HUES64 (cell line): Measurements from ENCODE around the gene RNPEP.

Experiments
- H3K27ac ChIP-seq: 2 replicates; pipeline ENCODE4 v1.7.0; 2013; ENCODE audit warnings: low read depth, low read length, inconsistent platforms
- H3K27me3 ChIP-seq: 2 replicates; pipeline ENCODE4 v1.6.1; 2013; ENCODE audit warnings: mild to moderate bottlenecking, low read length; ENCODE audit not compliant: insufficient read depth
- H3K36me3 ChIP-seq: 2 replicates; pipeline ENCODE4 v1.6.1; 2013; ENCODE audit warnings: mild to moderate bottlenecking, low read length; ENCODE audit not compliant: insufficient read depth
- H3K4me1 ChIP-seq: 2 replicates; pipeline ENCODE4 v1.6.1; 2013; ENCODE audit warnings: mild to moderate bottlenecking, low read length, moderate library complexity; ENCODE audit not compliant: insufficient read depth
- H3K4me3 ChIP-seq: 2 replicates; pipeline ENCODE4 v1.5.1; 2013; ENCODE audit warnings: mild to moderate bottlenecking, low read length, moderate library complexity
- H3K9ac ChIP-seq: 2 replicates; pipeline ENCODE4 v1.6.1; 2013; ENCODE audit warnings: mild to moderate bottlenecking, low read depth, low read length
- H3K9me3 ChIP-seq: 2 replicates; pipeline ENCODE4 v1.6.1; 2013; ENCODE audit warnings: low read depth, low read length; ENCODE audit not compliant: insufficient read depth
- WGBS: fragments of 150-250, 120-280 bp; methylation state at CpG from one replicate; pipeline ENCODE4 v1.1.7; 2013; ENCODE audit warnings: missing lambda C conversion rate; 5-methylcytosine and 5-hydroxymethylcytosine counted together

RNPEP gene

DNA sequence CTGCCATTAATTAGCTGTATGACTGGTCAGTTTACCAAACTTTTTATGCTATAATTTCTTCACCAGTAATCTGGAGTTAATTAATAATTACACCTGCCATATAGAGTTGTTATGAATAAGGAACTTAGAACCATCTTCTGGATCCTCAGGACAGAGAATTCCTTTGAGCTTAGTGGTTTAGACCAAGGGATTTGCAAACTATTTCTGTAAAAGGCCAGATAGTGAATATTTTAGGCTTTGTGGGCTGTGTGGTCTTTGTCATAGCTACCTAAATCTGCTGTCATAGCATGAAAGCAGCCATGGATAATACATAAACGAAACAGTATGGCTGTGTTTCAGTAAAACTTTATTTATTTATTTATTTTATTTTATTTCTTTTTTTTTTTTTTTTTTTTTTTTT is 18.2 kb upstream of the RNPEP start:
- Histone ChIP-seq H3K4me3 (no peak overlapping the region), H3K27ac (no peak overlapping the region), H3K4me1 (no peaks in the 10 kb centered on the region), H3K27me3 (no peaks in the 10 kb centered on the region), H3K9me3 (no peaks in the 10 kb centered on the region), H3K9ac (no peak overlapping the region), H3K36me3 (peaks cover 89% of the 10 kb centered on the region)
- no CpG with 5 or more reads among the region's 1 CpG for WGBS

DNA sequence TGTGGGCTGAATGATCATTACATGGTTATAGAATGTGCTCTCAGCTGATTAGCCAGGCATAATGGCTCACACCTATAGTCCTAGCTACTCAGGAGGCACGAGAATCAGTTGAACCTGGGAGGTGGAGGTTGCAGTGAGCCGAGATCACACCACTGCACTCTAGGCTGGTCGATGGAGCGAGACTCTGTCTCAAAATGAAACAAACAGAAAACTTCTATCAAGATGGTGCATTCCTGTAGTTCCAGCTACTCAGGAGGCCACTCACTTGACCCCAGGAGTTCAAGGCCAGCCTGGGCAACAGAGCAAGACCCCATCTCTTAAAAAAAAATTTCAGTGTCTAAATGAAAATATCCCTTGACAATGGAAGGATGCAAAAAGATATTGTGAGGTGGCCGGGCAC is 16.3 kb upstream of the RNPEP start:
- Histone ChIP-seq H3K4me1 (no peaks in the 10 kb centered on the region), H3K4me3 (no peak overlapping the region), H3K36me3 (peaks cover 93% of the 10 kb centered on the region), H3K27ac (no peak overlapping the region), H3K27me3 (no peaks in the 10 kb centered on the region), H3K9ac (no peak overlapping the region), H3K9me3 (no peaks in the 10 kb centered on the region)
- WGBS, result 96% methylated on average over 5 of the region's 5 CpGs

DNA sequence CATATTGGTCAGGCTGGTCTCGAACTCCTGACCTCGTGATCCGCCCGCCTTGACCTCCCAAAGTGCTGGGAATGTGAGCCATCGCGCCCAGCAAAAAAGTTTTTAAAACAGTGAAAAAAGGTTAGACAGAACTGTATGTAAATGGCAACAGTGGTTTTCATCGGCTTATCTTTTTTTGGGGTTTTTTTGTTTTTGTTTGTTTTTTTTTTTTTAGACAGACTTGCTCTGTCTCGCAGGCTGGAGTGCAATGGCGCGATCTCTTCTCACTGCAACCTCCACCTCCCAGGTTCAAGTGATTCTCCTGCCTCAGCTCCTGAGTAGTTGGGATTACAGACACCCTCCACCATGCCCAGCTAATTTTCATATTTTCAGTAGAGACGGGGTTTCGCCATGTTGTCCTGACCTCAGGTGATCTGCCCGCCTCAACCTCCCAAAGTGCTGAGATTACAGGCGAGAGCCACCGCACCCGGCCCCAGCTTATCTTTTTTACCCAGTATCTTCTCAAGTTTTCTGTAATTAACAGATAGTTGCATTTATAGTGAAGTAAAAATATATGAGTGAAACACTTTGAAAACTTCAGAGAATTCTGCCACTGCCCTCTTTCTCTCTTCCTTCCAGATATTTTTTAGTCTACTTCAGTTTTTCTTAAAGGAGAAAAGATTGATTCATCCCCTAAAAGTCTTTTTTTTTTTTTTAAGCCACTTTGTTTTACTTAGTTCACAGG is 14.1 kb upstream of the RNPEP start:
- H3K9me3 ChIP-seq, result no peaks in the 10 kb centered on the region
- no peaks in the 10 kb centered on the region for H3K4me1 ChIP-seq
- no peak overlapping the region for H3K9ac ChIP-seq
- H3K4me3 ChIP-seq, result no peak overlapping the region
- WGBS, result 98% methylated on average over 16 of the region's 16 CpGs
- peaks cover 71% of the 10 kb centered on the region for H3K36me3 ChIP-seq
- no peak overlapping the region for H3K27ac ChIP-seq
- H3K27me3 ChIP-seq, result no peaks in the 10 kb centered on the region

DNA sequence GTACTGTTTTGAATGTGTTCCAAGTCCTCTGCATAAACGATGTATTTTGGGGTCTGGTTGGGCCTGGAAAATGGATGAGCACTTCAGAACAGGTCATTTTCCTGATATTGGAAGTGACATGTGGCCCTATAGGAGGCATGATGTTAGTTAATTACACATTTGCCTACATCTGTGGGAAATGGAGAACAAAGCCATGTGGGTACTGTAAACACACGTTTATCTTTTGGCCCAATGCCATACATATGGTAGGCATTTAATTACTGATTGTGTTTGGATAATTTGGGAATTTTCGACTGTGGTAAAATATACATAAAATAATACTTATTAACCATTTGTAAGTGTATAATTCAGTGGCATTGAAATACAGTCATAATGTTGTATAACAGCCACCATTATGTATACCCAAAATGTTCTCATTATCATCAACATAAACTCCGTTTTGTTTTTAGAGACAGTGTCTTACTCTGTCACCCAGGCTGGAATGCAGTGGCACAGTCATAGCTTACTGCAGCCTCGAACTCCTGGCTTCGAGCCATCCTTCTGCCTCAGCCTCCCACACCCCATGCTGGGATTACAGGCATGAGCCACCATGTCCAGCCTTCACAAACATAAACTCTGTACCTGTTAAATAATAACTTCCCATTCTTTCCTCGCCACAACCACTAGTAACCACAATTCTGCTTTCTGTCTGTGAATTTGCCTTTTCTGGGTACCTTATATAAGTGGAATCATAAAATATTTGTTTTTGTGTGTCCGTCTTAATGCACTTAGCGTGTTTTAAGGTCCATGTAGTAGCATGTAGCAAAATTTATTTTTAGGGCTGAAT is 11.9 kb upstream of the RNPEP start:
- no peak overlapping the region for H3K27ac ChIP-seq
- no peak overlapping the region for H3K9ac ChIP-seq
- no peaks in the 10 kb centered on the region for H3K27me3 ChIP-seq
- WGBS, result 98% methylated on average over 8 of the region's 9 CpGs
- H3K36me3 ChIP-seq, result peaks cover 54% of the 10 kb centered on the region
- H3K9me3 ChIP-seq, result no peaks in the 10 kb centered on the region
- no peak overlapping the region for H3K4me3 ChIP-seq
- H3K4me1 ChIP-seq, result no peaks in the 10 kb centered on the region

DNA sequence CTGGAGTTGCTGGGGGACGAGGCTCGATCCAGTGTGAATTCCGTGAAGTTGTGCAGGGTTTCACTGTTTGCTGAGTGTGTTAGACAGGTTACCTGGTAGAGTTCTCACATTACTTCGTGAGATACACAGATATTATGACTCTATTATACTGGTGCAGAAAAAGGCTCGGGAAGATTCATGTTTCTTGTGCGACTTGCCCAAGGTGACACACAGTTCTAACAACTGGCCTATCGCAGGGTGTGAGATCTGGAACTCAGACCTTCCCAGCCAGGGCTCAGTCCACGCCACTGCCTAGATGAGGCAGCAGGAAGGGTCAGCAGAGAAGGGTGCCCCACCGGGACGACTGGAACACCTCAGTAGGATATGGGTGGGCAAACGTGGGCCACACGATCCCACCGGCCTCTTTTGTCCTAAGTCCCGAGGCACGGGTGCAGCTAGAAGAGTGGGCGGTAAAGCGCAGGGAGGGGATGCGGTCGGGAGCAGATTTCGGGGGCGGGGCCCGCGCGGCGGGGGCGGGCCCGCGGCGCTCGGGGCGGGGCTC is 296 bp upstream of the RNPEP start:
- no peaks in the 10 kb centered on the region for H3K9me3 ChIP-seq
- no peaks in the 10 kb centered on the region for H3K36me3 ChIP-seq
- H3K27ac ChIP-seq, result no peak overlapping the region
- peak overlapping the region; percentile 80 for H3K9ac ChIP-seq
- peak overlapping the region; percentile 73 for H3K4me3 ChIP-seq
- WGBS, result 17% methylated on average over 31 of the region's 31 CpGs
- H3K4me1 ChIP-seq, result 0 out of 2 replicates have a peak, but pooled peaks cover 5% of the 10 kb centered on the region
- peaks cover 6% of the 10 kb centered on the region for H3K27me3 ChIP-seq

DNA sequence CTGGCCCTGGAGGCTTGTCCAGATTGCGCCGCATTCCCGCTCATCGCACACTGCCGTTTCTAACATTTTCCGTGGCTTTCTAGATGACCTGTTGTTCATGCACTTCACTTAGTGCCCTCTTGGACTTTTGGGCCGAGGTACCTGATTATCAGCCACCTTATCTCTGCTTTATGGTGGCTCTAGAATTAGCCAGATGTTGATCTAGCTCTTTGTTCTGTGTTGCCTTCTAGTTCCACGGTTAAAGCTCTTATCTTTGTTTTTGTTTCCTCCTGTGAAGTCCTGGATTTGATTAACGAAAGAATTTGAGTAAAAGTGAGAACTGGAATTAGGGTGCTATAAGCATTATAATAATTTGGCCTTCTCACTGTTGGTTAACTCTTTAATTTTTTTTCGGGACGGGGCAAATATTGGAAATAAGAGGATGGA is 945 bp downstream of the RNPEP start:
- peak overlapping the region; percentile 80 for H3K9ac ChIP-seq
- H3K27ac ChIP-seq, result no peak overlapping the region
- H3K9me3 ChIP-seq, result no peaks in the 10 kb centered on the region
- peak overlapping the region; percentile 73 for H3K4me3 ChIP-seq
- H3K36me3 ChIP-seq, result peaks cover under 1% of the 10 kb centered on the region
- H3K27me3 ChIP-seq, result peaks cover 6% of the 10 kb centered on the region
- WGBS, result 17% methylated on average over 11 of the region's 11 CpGs
- 0 out of 2 replicates have a peak, but pooled peaks cover 5% of the 10 kb centered on the region for H3K4me1 ChIP-seq

DNA sequence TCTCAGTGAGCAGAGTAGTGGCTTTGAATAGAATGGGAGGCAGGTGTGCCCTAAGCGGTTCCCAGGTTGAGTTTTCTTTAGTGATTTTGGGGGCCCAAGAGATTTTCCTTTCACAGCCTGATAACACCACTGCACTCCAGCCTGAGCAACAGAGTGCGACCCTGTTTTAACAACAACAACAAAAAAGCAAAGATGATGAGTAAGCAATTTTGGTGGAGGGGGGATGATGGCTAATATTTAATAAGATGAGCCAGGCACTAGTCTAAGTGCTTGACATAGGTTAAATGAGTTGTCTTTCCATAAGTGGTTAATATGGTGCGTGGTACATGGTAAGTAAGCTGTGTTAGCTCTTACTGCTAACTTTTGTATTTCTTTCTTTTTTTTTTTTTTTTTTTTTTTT is 2.0 kb downstream of the RNPEP start:
- H3K27me3 ChIP-seq, result peaks cover 6% of the 10 kb centered on the region
- peaks cover 11% of the 10 kb centered on the region for H3K36me3 ChIP-seq
- no peak overlapping the region for H3K9ac ChIP-seq
- H3K27ac ChIP-seq, result no peak overlapping the region
- 92% methylated on average over 3 of the region's 3 CpGs for WGBS
- no peak overlapping the region for H3K4me3 ChIP-seq
- H3K9me3 ChIP-seq, result no peaks in the 10 kb centered on the region
- 0 out of 2 replicates have a peak, but pooled peaks cover 5% of the 10 kb centered on the region for H3K4me1 ChIP-seq

DNA sequence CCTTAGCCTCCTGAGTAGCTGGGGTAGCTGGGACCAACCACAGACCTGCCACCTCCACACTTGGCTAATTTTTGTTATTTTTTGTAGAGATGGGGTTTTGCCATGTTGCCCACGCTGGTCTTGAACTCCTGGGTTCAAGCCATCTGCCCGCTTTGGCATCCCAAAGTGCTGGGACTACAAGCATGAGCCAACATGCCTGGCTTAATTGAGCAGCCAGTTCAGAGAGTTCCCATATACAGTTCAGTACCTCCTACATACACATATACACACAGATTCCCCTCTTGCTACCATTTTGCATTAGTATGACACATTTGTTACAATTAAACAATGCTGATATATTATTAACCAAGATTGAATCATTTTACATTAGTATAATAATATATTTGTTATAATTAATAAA is 2.9 kb downstream of the RNPEP start:
- H3K4me1 ChIP-seq, result 0 out of 2 replicates have a peak, but pooled peaks cover 5% of the 10 kb centered on the region
- H3K9ac ChIP-seq, result no peak overlapping the region
- peaks cover 6% of the 10 kb centered on the region for H3K27me3 ChIP-seq
- H3K36me3 ChIP-seq, result peaks cover 20% of the 10 kb centered on the region
- H3K9me3 ChIP-seq, result no peaks in the 10 kb centered on the region
- no peak overlapping the region for H3K4me3 ChIP-seq
- H3K27ac ChIP-seq, result no peak overlapping the region
- WGBS, result 96% methylated on average over 2 of the region's 2 CpGs

DNA sequence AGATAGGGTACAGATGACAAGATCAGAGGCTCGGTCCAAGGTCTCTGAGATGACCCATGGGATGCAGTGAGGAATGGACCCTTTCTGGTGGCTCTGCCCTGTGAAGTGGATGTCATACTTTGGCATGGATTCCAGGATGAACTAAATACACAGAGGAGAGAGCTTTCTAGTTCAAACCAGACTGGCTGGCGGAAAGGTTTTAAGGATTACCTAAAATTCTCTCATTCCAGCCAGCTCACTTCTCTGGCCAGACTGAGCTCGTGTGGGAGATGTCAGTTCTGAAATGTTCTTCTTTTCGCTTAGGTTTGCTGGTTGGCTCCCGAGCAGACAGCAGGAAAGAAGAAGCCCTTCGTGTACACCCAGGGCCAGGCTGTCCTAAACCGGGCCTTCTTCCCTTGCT is 6.2 kb downstream of the RNPEP start:
- Histone ChIP-seq H3K9ac (no peak overlapping the region), H3K4me3 (no peak overlapping the region), H3K9me3 (no peaks in the 10 kb centered on the region), H3K27me3 (no peaks in the 10 kb centered on the region), H3K27ac (no peak overlapping the region), H3K36me3 (peaks cover 45% of the 10 kb centered on the region), H3K4me1 (no peaks in the 10 kb centered on the region)
- WGBS, result 94% methylated on average over 6 of the region's 7 CpGs

DNA sequence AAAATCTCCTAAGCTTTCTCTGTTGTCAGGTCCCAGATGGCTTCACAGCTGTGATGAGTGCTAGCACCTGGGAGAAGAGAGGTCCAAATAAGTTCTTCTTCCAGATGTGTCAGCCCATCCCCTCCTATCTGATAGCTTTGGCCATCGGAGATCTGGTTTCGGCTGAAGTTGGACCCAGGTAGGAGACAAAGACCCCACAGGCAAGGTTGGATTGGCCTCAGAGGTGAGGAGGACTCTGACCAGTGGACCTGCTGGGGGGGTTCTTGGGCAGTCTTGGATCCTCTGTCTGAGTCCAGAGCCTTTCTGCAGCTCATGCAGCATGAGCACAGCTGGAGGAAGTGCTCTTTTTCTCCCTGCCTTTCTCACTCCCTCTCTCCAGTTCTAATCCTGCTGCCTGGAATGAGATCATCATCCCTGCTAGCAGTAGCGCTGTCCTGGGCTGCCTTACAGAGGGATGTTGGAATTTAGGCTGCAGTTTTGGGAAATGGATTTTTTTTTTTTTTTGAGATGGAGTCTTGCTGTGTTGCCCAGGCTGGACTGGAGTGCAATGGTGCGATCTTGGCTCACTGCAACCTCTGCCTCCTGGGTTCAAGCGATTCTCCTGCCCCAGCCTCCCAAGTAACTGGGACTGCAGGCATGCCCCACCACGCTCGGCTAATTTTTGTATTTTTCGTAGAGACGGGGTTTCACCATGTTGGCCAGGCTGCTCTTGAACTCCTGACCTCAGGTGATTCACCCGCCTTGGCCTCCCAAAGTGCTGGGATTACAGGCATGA is 7.1 kb downstream of the RNPEP start:
- no peak overlapping the region for H3K9ac ChIP-seq
- no peaks in the 10 kb centered on the region for H3K9me3 ChIP-seq
- peaks cover 54% of the 10 kb centered on the region for H3K36me3 ChIP-seq
- no peaks in the 10 kb centered on the region for H3K27me3 ChIP-seq
- WGBS, result 95% methylated on average over 10 of the region's 10 CpGs
- H3K27ac ChIP-seq, result no peak overlapping the region
- no peaks in the 10 kb centered on the region for H3K4me1 ChIP-seq
- no peak overlapping the region for H3K4me3 ChIP-seq

DNA sequence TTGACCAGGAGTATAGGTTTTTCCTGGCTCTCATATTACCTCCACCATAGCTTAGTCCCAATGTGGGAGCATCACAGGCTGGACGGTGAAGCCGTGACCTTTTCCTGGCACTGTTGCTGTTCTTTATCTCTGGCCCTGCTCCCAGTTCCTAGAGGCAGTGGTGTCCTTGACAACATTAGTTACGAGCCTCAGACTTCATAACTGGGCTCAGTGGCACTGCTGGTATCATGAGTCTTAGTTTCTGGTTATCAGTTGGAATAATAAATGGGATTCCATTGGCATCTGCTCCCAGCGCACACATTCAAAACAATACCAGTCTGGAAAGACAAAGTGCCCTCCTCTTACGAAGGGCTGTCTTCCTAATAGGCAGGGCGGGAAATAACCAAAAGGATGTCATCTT is 8.0 kb downstream of the RNPEP start:
- no peaks in the 10 kb centered on the region for H3K4me1 ChIP-seq
- no peak overlapping the region for H3K4me3 ChIP-seq
- H3K36me3 ChIP-seq, result peaks cover 61% of the 10 kb centered on the region
- H3K9me3 ChIP-seq, result no peaks in the 10 kb centered on the region
- 85% methylated on average over 6 of the region's 6 CpGs for WGBS
- H3K9ac ChIP-seq, result no peak overlapping the region
- no peaks in the 10 kb centered on the region for H3K27me3 ChIP-seq
- H3K27ac ChIP-seq, result no peak overlapping the region
